Measurements from ENCODE around the gene EIF4E1B. TPM values are rescaled to one million over a fixed set of nuclear protein-coding genes. Genes with fewer than 3 reads are reported as not detected.
A peak's percentile ranks its signal among the peaks of the same experiment; 100 is the strongest.

The EIF4E1B gene
- total RNA-seq, 4 donors from 2014 or later: not detected

DNA sequence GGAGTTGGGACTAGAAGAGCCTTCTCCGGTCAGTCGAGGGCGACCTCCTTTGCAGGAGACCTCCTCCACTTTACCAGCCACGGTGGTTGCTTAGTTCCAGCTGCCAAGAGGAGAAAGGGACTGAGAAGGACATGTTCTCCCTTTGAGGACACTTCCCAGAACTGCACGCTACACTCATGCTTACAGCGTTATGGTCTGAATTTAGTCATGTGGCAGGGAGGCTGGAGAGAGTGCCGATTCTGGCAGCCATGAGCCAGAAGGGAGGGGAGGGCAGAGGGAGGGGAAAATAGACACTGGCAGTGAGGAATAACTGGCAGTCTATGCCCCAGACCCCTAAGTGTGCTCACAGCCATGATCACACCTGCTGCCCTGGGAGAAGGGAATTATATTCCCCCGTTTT, 64.6 kb downstream of the EIF4E1B start:
- Histone ChIP-seq H3K4me3 (replicated peaks in 1 of 3) (no peak overlapping the region), H3K36me3 (no peaks in the 10 kb centered on the region), H3K27ac (no peak overlapping the region), H3K27me3 (no peaks in the 10 kb centered on the region), H3K9me3 (no peaks in the 10 kb centered on the region), H3K4me1 (no peaks in the 10 kb centered on the region)
- no peak for TF ChIP-seq POLR2A (IDR thresholded peaks at IDR 0.05)
- TF ChIP-seq, protein P1, sequence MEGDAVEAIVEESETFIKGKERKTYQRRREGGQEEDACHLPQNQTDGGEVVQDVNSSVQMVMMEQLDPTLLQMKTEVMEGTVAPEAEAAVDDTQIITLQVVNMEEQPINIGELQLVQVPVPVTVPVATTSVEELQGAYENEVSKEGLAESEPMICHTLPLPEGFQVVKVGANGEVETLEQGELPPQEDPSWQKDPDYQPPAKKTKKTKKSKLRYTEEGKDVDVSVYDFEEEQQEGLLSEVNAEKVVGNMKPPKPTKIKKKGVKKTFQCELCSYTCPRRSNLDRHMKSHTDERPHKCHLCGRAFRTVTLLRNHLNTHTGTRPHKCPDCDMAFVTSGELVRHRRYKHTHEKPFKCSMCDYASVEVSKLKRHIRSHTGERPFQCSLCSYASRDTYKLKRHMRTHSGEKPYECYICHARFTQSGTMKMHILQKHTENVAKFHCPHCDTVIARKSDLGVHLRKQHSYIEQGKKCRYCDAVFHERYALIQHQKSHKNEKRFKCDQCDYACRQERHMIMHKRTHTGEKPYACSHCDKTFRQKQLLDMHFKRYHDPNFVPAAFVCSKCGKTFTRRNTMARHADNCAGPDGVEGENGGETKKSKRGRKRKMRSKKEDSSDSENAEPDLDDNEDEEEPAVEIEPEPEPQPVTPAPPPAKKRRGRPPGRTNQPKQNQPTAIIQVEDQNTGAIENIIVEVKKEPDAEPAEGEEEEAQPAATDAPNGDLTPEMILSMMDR (IDR thresholded peaks at IDR 0.05): no peak
- WGBS, 2 donors: 29 to 40% methylated on average over 6 to 8 of the region's 8 CpGs
- peak in 1 of 2 donors; percentile 5 for DNase-seq
- intact Hi-C loops (cut with DNase I): no loop called here

Small RNA genes lying within 50 kb of the gene (microRNA-seq; reads per million reads assigned to microRNA genes)
- gene MIR4281: not detected

Small RNA genes lying within 50 kb of the gene (small RNA-seq; reads per million reads assigned to genes)
- gene MIR4281: not detected

Other genes with a start within 250 kb of the EIF4E1B start
- 10 to 100 TPM in 2 of 4 donors, 1 to 10 TPM in 2; 4.7 to 13.7 (median 8.2) TPM for gene NOP16, start 242.1 kb upstream of the EIF4E1B start, total RNA-seq
- gene HIGD2A, start 241.9 kb upstream of the EIF4E1B start, total RNA-seq: 100 to 1,000 TPM; 112 to 188 (median 138) TPM
- gene CLTB, start 214.1 kb upstream of the EIF4E1B start, total RNA-seq: 100 to 1,000 TPM in 3 of 4 donors, 10 to 100 TPM in 1; 95.2 to 139 (median 112) TPM
- 100 to 1,000 TPM in 1 of 4 donors, 10 to 100 TPM in 3; 33.6 to 186 (median 43.2) TPM for gene FAF2, start 182.3 kb upstream of the EIF4E1B start, total RNA-seq
- gene RNF44, start 93.3 kb upstream of the EIF4E1B start, total RNA-seq: 10 to 100 TPM; 12.1 to 27.3 (median 22.4) TPM
- under 1 TPM in 1 of 4 donors, not detected in 3; 0.11 TPM for gene CDHR2, start 81.3 kb upstream of the EIF4E1B start, total RNA-seq
- gene GPRIN1, start 20.5 kb upstream of the EIF4E1B start, total RNA-seq: under 1 TPM; 0.24 to 0.75 (median 0.30) TPM
- gene SNCB, start 141 bp upstream of the EIF4E1B start, total RNA-seq: not detected
- 10 to 100 TPM; 18.9 to 24.7 (median 21.0) TPM for gene TSPAN17, start 16.8 kb downstream of the EIF4E1B start, total RNA-seq
- under 1 TPM in 3 of 4 donors, not detected in 1; 0.34 to 0.67 (median 0.67) TPM for gene UNC5A, start 179.9 kb downstream of the EIF4E1B start, total RNA-seq

Measured in thyroid gland (tissue), 4 donors.